GM13976 (cell line): ENCODE data around the gene NOS3.

Experiments
- DNase-seq: peaks from one replicate; pipeline ENCODE4 v3.0.0; 2012; ENCODE audit warnings: low spot score
- CTCF ChIP-seq: IDR thresholded peaks from 2 replicates; pipeline ENCODE4 v1.5.1; 2012; ENCODE audit warnings: borderline replicate concordance, mild to moderate bottlenecking; ENCODE audit not compliant: insufficient read depth; ENCODE audit errors: extremely low read depth, missing control alignments, control extremely low read depth
- in situ Hi-C: fragments of 300-500 bp; cut with MboI; formaldehyde crosslinking; loops from one replicate; pipeline ENCODE4 v1.12.0; 2022; ENCODE audit warnings: low sequenced_read_pairs, mixed read lengths, inconsistent platforms; ENCODE audit not compliant: unreplicated experiment

Gene NOS3

GRCh38 chr7:151006590-151007300, 15.9 kb downstream of the NOS3 start:
- no peak for TF ChIP-seq CTCF
- in situ Hi-C loops, result no loop called here
- no peak for DNase-seq

DNA sequence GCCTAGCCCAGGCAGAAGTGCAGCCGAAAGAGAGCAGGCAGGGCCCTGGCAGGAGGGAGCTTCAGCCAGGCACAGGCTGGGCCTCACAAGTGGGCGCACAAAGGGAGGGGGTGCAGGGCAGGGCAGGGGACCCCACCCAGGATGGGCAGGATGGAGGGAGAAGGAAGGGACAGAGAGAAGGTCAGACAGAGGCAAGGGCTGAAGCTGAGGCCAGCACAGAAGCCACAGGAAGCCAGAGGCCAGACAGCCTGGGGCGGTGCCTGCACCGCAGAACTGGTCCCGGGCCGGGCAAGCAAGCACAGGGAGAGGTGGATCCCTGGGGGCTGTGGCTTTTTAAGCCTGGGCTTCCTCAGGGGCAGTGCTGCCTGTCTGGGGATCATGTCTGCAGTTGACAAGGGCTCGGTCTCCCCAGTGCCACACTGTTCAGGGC, 16.7 kb downstream of the NOS3 start:
- TF ChIP-seq CTCF, result no peak
- no peak for DNase-seq
- in situ Hi-C loops, result no loop called here

DNA sequence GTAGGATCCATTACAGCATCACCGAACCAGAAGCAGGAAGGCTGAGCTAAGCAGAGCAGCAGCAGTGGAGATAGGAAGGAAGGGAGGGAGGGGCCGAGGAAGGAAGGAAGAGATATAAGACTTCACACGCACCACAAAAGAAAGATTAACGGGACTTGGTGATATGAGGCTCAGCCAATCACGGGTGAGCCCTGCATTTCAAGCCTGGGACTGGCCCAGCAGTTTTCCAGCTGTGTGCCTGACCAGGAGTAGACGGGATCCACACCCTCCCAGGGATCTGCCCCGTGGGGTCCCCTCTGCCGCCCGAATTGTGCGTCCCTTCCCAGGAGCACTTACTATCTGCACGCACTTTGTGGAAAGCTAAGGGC, 17.3 kb downstream of the NOS3 start:
- in situ Hi-C loops, result no loop called here
- no peak for DNase-seq
- TF ChIP-seq CTCF, result no peak

DNA sequence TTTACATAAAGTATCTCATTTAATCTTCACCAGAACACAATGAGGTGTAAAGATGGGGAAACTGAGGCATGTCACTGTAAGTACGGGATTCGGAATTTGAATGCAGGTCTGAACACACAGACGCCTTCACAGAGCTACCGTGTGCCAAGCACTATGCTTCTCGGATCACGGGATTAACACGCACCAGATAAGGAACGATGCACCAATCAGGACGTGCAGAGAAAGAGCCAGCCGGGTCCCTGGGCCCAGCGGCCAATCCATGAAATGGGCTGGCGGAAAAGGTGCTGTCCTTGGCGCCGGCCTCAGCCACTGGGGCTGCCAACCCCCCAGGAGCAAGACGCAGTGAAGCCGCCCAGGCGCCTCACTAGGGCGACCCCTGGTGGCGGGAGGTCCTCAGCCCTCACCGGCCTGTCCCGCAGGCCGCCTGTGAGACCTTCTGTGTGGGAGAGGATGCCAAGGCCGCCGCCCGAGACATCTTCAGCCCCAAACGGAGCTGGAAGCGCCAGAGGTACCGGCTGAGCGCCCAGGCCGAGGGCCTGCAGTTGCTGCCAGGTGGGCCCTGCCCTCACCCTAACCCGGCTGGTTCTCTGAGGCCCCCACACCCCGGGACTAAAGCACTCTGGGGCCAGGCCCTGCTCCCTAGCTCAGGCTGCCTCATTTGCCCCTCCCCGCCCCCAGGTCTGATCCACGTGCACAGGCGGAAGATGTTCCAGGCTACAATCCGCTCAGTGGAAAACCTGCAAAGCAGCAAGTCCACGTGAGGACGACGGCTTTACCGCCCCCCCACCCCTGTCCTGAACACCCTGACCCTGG, 17.9 kb downstream of the NOS3 start:
- TF ChIP-seq CTCF, result peak; percentile 81
- peak; percentile 93 for DNase-seq
- in situ Hi-C loops, result no loop called here

- no peak for TF ChIP-seq CTCF
Observed at GRCh38 chr7:151009327-151010036, 18.7 kb downstream of the NOS3 start.

GRCh38 chr7:151010037-151010306, 19.2 kb downstream of the NOS3 start:
- no peak for TF ChIP-seq CTCF
- no peak for DNase-seq
- in situ Hi-C loops, result no loop called here

More at GRCh38 chr7:151009327-151010036, 18.7 kb downstream of the NOS3 start:
- in situ Hi-C loops, result no loop called here
- DNase-seq, result no peak
